A172 (cell line): ENCODE results near the gene NFIA. TPM values are rescaled to one million over a fixed set of nuclear protein-coding genes. Genes with fewer than 3 reads are reported as not detected.

Experiments used
- DNase-seq: peaks from one replicate; pipeline ENCODE4 v3.0.0-alpha.2; 2015; ENCODE audit warnings: low spot score
- total RNA-seq: library from RNA; depleted of rRNA; stranded (reverse); fragments of >200 nt; shearing (Covaris generic); gene quantifications from 2 replicates; pipeline ENCODE4 v1.2.3, GENCODE V29; 2014

The NFIA gene
- total RNA-seq, 1 experiment from 2014 or later = 0.22 TPM

DNA sequence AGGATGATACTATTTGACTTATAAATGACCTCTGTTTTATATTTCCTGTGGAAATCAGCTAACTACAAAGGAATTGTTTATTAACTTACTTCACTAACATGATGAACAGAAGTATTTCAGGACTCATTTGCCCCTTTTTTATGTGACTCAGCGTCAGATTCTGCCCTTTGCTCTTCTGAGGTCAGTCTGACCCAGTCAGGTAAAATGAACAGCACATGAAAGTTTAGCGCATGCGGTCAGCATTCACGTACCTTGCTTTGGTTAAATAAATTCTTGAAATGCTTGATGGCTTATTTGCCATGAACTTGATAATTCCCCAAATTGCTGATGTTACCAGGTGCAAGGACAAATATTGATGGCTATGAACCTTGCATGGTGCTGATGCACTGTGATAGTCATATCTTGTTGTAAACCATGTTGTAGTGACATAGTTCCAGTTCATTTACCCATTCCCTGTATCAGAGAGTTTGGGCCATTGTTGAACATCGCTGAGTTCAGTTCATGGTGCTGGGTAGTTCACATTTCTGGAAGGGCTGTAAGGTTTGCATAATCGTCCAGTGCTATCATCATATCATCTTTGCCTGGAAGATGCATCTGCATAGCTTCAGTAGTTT is 133.4 kb downstream of the NFIA start:
- DNase-seq = no peak

DNA sequence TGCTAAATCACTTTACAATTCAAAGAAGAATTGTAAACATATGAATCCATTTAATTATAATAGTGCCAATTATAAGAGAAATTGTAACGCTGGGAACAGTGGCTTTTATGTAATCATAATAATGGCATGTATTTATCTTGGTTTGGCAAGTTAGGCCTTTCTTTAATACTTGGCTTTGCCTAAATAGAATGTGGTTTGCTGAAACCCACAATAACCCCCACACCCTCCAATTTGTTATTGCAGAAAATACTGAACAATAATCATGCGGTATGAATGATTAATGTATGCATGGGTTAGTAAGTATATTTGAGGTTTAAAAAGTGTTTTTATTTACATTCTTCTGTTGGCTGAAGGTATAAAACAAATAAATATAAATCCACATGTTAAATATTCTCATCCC is 138.2 kb downstream of the NFIA start:
- DNase-seq = no peak

DNA sequence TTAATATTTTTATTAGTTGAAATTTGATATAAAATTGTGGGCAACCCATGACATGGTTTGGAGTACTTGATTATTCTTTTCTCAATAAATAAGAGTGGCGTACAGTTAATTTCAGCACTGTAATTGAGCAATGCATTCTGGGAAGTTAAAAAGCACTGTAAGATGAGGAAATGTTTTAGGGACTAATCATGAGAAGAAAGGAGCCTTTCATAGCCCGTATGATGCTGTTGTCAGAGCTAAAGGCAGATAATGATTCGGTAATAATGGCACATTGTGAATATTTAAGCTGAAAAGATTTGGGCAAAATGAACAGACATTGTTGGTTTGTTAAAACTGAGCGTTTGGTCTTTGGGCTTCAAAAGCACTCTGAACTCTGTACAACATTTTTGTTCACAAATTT is 139.3 kb downstream of the NFIA start:
- DNase-seq = no peak

DNA sequence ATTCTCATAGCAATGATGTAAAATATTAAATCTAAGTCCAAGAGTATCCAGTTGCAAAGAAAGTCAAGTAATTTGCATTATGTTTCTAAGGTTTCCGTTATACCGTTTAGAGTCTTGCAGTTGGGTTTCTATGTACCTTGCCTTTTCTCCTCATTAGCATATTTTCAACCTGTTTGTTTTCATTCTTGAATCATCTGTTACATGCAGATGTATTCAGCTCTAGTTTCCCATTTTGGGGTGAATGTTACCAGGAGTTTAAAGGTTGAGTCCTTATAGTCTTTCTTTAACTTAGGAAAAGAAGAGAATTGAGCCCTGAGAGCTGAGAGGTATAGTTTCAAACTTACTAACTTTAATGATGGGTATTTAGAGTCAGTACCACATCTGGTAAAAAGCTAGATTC is 139.9 kb downstream of the NFIA start:
- no peak for DNase-seq

DNA sequence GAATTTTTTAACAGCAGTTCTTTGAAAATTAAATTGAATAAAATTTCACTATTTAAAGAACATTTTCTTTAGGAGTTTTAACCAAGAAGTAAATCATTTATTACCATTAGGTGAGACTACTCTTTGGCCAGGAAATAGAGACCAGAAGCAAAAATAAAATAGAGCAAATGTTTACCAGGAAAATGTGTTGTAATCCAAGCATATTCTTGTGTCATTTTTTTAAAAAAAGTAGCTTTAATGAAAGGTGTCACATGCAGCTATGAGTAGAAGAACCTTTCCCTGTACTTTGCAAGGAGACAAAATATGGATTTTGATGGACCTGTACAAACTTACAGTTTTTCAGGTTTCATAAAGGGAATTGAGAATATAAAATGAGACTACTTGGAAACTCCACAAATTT is 140.8 kb downstream of the NFIA start:
- DNase-seq = no peak

DNA sequence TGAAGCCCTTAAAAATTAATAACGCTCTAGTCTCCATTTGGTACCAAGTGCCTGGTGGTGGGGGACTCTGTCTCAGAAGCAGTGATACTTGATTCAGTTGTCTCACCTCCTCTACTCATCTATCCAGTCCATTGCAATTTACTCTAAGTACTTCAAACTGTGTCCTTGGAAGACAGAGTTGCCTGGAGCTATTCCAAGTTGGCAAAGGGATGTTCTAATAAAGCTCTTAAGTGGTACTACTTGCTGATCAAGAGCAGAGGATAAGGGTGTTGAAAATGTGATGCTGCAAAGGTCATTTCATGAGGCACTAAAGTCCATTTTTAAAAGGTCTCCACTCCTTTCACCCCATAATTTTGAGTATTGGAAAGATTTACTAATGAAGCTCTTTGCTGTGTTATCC is 142.2 kb downstream of the NFIA start:
- no peak for DNase-seq

DNA sequence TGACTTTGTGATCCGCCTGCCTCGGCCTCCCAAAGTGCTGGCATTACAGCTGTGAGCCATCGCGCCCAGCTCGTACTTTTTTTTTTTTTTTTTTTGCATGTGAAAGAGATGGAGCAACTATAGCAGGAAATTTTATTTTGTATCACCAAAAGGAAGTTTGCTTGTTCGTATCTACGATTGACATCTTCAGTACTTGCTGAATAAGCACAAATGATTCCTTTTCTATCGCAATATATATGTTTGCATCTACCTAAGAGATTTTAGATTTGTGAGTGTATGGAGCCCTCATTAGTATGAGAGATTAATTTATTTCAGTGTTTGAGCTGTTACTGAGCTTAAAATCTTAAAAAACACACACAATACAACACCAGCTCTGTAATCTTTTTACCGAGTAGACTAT is 143.1 kb downstream of the NFIA start:
- DNase-seq = no peak

DNA sequence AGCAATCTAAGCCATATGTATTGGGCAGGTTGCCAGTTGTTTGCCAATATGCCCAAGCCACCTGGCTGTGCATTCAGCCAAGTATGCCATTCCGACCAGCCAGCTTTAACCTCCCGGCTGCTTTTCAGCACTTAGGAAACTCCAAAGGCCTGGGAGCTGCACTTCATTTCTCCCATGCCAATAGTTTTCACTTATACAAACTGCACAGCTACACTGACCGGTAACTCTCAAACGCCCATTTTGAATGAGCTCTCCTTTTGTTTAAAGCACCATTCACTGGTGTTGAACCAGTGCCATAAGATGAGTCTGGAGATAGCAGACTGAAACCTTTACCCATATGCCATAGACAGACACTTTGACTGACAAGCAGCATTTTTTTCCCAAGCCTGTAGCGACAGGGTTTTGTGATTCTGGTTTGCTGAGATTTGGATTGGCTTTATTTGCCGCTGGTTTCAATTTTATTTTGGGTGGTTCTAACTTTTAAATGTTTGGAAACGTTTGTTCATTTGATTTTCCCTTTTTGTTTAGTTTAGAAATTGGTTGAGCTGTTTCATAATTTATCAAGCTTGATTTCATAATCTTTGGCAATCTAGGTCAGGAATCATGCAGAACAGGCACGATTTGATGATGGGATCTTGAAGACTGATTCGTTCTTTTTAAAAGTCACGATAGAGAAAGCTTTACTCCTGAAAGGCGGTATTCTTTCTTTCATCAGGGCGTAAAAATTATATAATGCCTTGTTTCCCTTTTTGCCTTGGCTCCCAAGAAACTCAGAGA is 144.6 kb downstream of the NFIA start:
- no peak for DNase-seq

DNA sequence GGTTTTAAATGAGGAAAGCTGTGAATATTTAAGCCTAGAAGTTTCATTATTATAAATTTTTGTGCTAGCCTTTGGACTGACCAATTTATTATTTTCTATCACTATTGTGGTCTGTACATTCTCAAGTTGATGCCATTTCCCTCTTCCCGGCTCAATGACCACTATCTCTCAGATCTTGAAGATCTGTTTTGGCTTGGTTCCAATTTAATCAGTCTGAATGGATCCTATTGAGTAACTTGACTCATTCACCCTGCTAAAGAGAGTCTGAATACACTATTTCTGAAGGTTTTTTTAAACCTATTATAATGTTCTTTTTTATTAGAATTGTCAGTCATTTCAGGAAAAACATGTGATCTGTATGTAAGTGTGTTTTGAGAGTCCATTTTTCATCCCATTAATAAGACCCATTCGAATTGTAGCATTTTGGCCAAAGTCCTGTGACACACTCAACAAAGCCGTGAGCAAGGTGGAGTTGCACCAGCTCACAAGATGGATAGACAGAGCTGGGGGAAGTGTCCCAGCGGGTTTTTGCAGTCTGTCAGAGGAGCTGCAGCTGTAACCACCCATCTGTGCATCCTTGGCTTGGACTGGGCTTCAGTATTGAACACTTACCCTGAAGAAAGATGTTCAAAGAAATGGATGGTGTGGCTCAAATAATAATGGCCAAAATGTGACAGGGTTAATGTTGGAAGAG is 145.6 kb downstream of the NFIA start:
- DNase-seq = no peak

DNA sequence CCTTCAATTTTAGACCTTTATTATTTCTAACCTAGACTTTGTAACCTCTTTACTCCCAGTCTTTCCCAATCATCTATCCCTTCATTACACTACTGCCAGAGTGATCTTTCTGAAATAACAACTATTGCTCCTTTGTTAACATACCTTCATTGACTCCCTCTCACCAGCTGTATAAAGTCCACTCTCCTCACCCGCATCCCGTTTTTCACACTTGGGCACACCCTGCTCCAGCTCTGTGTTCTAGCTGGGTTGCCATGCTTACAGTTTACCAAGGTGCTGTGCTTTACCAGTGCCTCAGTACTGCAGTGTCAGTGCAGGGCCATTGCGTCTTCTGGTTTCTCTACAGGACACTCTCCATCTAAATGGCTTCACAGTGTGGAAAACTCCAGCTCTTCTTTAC is 148.2 kb downstream of the NFIA start:
- no peak for DNase-seq

DNA sequence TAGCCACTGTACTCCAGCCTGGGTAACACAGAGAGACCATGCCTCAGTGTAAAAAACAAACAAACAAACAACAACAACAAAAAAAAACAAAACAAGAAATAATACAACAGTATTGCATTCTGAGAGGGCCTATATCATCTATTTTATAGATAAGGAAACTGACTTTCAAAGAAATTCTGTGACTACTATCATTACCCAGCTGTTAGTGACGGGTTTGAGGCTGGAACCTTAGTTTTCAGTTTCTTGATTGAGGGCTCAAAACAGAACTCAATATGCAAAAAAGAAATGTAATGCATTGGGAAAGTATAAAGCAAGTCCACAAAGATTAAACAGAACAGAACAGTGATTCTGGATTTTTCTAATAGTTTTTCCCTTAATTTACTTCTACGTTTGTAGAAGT is 149.4 kb downstream of the NFIA start:
- DNase-seq = no peak

DNA sequence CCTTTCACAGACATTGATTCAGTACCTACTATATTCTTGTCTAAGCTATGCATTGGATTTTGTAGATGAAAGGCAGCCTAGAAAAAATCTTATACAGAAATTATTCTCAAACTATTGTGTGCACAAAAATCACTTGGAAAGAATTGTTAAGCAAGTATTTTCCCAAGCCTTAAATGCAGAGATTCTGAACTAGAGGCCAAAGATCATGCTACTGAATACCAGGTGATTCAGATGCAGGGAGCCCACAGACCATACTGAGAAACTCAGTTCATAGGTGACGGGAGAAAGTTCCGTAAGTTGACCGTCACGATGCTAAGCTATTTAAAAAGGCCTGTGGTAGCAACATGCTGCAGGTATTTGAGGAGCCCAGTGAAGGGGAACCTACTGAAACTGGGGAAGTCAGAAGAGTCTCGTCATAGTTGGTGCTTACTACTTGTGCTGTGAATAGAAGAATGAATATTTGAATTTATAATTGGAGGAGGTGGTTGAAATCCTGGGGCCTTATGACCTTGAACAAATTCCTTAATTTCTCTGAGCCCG is 150.8 kb downstream of the NFIA start:
- no peak for DNase-seq

DNA sequence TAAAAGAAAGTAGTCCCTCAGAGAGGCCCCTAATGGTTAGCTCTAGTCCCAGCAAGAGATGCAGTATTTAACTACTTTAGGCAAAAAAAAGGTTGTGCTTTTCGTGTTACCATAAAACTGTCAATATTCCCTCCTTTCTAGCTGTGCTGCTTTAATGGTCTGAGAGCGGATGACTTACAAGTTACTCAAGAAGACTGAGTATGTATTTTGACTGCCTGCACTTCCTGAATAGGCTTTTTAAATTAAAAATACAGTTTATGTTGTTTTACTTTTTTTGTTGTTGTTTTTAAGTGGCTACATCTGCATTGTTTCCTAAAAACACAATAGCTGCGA is 152.2 kb downstream of the NFIA start:
- no peak for DNase-seq

DNA sequence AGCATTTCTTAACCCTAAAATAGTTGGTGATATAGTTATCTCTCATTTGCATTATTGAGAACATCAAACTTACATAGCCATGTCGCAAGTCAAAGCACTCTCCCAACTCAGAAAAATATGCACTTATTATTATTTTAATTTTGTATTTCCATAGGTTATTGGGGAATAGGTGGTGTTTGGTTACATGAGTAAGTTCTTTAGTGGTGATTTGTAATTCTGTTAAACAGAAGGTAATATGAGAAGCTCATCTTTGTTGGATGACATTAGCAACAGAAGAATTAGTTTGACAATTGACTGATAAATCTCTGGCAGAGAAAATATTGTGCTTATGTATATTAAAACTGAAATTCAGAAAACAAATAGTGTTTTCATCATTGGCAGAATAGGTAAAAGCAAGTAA is 154.8 kb downstream of the NFIA start:
- DNase-seq = no peak

DNA sequence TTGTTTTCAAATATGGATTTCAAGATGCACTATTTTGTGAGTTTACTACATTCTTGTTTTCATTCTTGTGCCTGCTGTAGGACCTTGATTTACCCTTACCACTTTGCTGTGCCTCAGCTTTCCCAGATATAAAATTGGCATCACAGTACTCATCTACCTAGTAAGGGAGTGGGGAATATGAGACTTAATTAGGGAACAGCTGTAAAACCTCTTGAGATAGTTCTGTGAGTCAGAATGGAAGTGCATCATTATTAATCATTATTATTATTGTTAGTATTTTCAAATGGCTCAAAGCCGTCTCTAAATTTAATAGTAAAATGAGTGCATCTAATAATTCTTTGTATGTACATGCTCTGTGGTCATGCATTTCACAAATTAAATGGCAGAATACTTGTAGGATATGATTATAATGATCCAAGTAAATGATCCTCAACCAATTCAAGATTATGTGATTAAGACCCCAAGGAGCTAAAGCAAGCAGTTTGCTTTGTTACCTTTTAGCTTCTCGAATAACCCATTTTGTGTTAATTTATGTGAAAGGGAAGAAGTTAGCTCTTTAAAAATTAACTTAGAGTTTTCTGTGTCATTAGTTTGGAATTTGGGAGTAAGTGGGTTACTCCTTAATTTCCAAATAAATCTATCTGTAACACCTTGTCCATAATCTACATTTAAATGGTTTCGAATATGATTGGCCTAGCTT is 155.4 kb downstream of the NFIA start:
- DNase-seq = no peak

DNA sequence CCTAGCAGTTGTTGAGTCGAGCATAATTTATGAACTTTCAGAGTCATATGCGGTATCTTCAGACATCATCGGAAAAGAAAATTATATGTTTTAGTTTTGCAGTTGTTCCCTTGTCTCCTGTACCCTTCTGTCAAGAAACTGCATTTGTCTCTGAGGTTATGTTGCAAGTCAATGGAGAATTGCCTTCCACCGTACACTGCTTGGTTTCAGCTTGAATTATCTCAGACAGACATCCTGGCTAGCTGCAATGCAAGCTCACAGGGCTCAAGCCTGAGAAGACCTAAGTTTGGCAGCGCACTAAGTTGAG is 156.0 kb downstream of the NFIA start:
- no peak for DNase-seq

DNA sequence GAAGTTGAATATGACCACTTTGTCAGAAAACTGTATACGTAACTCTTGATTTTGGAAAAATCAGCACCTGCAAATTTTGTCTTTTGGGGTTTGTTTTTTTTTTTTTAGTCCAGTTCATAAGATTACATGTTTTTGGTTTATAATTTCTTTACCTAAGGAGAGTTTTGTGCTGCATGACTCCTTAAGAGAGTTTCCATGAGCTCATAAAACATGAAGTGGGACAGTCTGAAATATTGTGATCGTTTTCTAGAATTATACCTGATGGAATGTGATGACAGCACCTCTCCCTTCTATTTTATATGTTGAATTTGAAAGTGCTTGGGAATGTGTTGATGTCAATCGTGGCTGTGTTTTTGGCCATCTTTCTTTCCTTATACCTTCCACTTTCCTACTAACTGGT is 158.5 kb downstream of the NFIA start:
- no peak for DNase-seq

DNA sequence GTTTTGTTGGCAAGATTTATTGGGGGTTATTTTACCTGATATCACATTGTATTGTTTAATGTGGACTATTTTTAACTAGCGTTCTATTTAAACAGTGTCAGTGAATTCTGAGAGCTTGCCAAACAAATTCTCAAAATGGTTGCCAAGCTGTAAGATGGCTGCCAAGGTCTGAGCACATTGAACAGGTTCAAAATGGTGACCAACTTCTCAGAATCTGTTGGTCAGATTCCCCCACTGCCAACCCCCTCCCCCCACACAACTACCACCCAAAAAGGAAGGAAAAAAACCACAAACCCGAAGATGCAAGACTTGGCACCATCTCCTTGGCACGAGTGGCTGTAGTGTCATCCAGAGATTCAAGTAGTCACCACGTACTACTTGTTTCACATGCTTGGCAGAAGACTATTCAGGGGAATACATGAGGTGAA is 159.1 kb downstream of the NFIA start:
- no peak for DNase-seq

DNA sequence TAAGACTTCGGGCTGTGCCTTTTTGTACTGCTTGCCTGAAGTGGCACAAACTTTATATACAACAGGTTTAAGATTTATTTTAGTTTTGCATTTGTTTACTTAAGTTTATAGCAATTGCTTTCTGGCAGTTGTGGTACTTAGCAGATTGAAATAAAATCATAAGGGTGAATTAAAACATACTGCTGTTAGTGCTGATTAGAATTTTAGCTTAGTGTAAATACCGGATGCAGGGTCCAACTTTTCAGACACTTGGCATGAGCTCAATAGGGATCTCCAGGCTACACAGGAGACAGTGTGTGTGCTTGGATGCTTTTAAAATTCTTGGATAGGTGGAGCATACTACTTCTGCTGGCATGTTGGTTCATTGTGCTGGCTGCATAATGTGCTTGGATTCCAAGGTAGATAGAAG is 159.6 kb downstream of the NFIA start:
- no peak for DNase-seq

DNA sequence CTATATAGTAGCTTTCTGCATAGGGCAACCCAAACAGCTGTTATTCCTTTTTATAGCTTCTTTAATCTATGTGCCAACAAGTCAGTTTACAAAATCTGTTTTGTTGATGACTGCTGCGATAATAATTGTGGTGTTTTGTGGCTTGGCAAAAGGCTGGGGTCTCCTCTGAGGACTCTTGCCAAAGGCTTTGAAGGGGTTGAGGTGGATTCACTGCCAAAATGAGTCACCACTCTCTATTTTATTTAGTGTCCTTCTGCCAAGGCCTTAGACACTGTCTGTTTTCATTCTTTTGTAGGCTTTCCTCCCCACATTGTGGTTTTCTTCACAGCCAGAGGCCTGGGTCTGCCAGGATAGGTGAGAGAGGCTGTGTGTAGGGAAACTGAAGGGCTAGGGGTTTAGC is 161.8 kb downstream of the NFIA start:
- DNase-seq = peak; percentile 32

DNA sequence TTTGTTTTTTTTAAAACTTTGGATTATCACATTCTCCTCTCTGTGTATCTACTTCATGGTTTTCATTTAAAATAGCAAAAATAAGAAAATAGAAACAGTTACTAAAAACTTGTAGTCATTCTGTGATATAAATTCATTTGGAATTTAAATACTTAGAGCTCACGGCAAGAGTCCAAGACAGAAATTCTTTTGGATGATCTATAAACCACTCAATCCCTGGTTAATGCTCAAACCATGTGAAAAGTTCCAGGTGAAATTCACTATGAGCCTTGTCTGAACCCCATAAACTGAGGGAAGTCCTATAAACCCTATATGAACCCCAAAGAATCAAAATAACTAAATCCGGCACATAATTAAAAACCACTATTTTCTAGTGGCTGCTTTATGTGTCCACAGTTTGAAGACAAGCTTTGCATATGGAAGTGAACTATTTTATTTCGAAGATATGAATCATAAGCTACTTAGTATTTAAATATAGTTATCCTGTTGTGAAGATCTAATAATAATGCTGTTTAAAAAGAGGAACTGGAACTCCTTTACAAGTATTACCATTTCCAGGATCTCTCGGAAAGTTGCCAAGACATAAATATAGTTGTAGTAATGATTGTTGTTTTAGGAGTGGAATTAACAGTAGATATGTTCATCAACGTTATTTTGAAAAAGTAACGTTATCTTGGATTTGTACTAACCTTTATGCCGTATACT is 163.5 kb downstream of the NFIA start:
- no peak for DNase-seq
